Parathyroid adenoma (tissue), 2 donors: ENCODE measurements around the gene TC2N.
A peak's percentile ranks its signal among the peaks of the same experiment; 100 is the strongest.

Experiments
- H2AFZ ChIP-seq: fragments of 300-600 bp; sonication (generic); one replicate; pipeline ENCODE4 v1.7.0; 2017; ENCODE audit warnings: antibody characterized with exemption, mild to moderate bottlenecking
- H3K27ac ChIP-seq: fragments of 300-600 bp; sonication (generic); one replicate; pipeline ENCODE4 v1.7.0; 2017
- H3K27me3 ChIP-seq: fragments of 300-600 bp; sonication (generic); one replicate; pipeline ENCODE4 v1.7.0; 2017; ENCODE audit warnings: low read length; ENCODE audit not compliant: control insufficient read depth, insufficient read depth
- H3K36me3 ChIP-seq: fragments of 300-600 bp; sonication (generic); one replicate; pipeline ENCODE4 v1.7.0; 2017; ENCODE audit warnings: low read length; ENCODE audit not compliant: control insufficient read depth, insufficient read depth
- H3K4me1 ChIP-seq: fragments of 300-600 bp; sonication (generic); one replicate; pipeline ENCODE4 v1.7.0; 2017; ENCODE audit warnings: control low read depth
- H3K4me2 ChIP-seq: fragments of 300-600 bp; sonication (generic); one replicate; pipeline ENCODE4 v1.7.0; 2017; ENCODE audit warnings: low read length
- H3K4me3 ChIP-seq: fragments of 300-600 bp; sonication (generic); one replicate; pipeline ENCODE4 v1.7.0; 2017; ENCODE audit warnings: low read depth, low read length
- H3K79me2 ChIP-seq: fragments of 300-600 bp; sonication (generic); one replicate; pipeline ENCODE4 v1.7.0; 2017; ENCODE audit warnings: control low read depth
- H3K9ac ChIP-seq: fragments of 300-600 bp; sonication (generic); one replicate; pipeline ENCODE4 v1.7.0; 2017; ENCODE audit warnings: mild to moderate bottlenecking
- H3K9me3 ChIP-seq: fragments of 300-600 bp; sonication (generic); one replicate; pipeline ENCODE4 v1.7.0; 2017; ENCODE audit warnings: low read length; ENCODE audit not compliant: control insufficient read depth
- CTCF ChIP-seq: fragments of 300-600 bp; sonication (generic); IDR thresholded peaks from one replicate; pipeline ENCODE4 v1.7.0; 2017; ENCODE audit warnings: antibody characterized with exemption, mild to moderate bottlenecking
- donor health status: primary hyperparathyroidism.

The TC2N gene

GRCh38 chr14:91749868-91750267, 117.5 kb downstream of the TC2N start:
- no peaks in the 10 kb centered on the region for H3K9me3 ChIP-seq
- H3K4me2 ChIP-seq = no peak overlapping the region
- H3K27ac ChIP-seq = no peak overlapping the region
- H3K4me3 ChIP-seq = no peak overlapping the region
- peaks cover 40% of the 10 kb centered on the region for H3K4me1 ChIP-seq
- H3K27me3 ChIP-seq = no peaks in the 10 kb centered on the region
- no peaks in the 10 kb centered on the region for H3K36me3 ChIP-seq
- no peak overlapping the region for H2AFZ ChIP-seq
- no peak overlapping the region for H3K9ac ChIP-seq
- TF ChIP-seq CTCF = no peak
- no peaks in the 10 kb centered on the region for H3K79me2 ChIP-seq

GRCh38 chr14:91748049-91748448, 119.3 kb downstream of the TC2N start:
- Histone ChIP-seq H2AFZ (no peak overlapping the region), H3K4me1 (peaks cover 40% of the 10 kb centered on the region), H3K4me2 (no peak overlapping the region), H3K27ac (no peak overlapping the region), H3K9me3 (no peaks in the 10 kb centered on the region), H3K36me3 (no peaks in the 10 kb centered on the region), H3K27me3 (no peaks in the 10 kb centered on the region), H3K4me3 (no peak overlapping the region), H3K79me2 (no peaks in the 10 kb centered on the region), H3K9ac (no peak overlapping the region)
- TF ChIP-seq CTCF = no peak

DNA sequence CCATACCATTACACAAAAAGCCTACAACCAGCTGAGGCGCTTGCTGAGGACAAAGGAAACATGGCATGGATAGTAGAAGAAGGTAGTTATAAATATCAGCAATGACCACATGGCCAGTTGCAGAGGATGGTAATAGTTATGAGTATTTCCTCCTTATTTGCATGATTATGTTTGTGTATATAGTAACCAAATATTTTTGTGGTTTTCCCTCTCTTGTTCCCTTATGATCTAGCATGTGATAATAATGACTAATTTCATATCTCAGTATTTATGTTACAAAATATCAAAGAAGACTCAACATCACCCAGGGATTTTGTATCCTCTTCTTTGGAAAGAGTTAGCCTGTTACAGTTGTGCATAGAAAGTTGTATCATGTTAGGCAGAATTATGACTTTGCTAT, 122.0 kb downstream of the TC2N start:
- Histone ChIP-seq H3K4me1 (peaks cover 28% of the 10 kb centered on the region), H3K27me3 (no peaks in the 10 kb centered on the region), H3K36me3 (no peaks in the 10 kb centered on the region), H3K27ac (peak overlapping the region; percentile 17), H3K9ac (no peak overlapping the region), H3K4me2 (no peak overlapping the region), H3K9me3 (no peaks in the 10 kb centered on the region), H3K79me2 (no peaks in the 10 kb centered on the region), H2AFZ (no peak overlapping the region), H3K4me3 (no peak overlapping the region)
- no peak for TF ChIP-seq CTCF

GRCh38 chr14:91744068-91744480, 123.3 kb downstream of the TC2N start:
- Histone ChIP-seq H3K79me2 (no peaks in the 10 kb centered on the region), H3K9ac (no peak overlapping the region), H2AFZ (peak overlapping the region; percentile 55), H3K9me3 (no peaks in the 10 kb centered on the region), H3K4me1 (peaks cover 28% of the 10 kb centered on the region), H3K27me3 (no peaks in the 10 kb centered on the region), H3K27ac (peak overlapping the region; percentile 50), H3K36me3 (no peaks in the 10 kb centered on the region), H3K4me2 (no peak overlapping the region), H3K4me3 (no peak overlapping the region)
- no peak for TF ChIP-seq CTCF

DNA sequence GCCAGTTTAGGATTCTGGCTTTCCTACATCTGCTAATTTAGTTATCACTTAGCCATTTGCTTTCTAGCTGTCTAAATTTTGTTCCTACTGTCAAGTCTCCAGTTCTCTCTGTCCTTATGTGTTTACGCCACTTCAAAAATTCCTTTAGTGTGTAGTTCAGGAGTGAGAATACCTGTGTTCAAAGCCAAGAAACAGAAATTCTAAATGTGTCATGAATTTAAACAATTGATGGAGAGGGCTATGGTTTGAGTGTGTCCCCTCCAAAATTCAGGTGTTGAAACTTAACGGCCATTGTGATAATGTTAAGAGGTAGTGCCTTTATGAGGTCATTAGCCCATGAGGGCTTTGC, 124.1 kb downstream of the TC2N start:
- Histone ChIP-seq H3K79me2 (no peaks in the 10 kb centered on the region), H2AFZ (peak overlapping the region; percentile 5), H3K9ac (no peak overlapping the region), H3K36me3 (no peaks in the 10 kb centered on the region), H3K4me1 (peaks cover 36% of the 10 kb centered on the region), H3K27ac (peak overlapping the region; percentile 50), H3K4me3 (no peak overlapping the region), H3K4me2 (no peak overlapping the region), H3K9me3 (no peaks in the 10 kb centered on the region), H3K27me3 (no peaks in the 10 kb centered on the region)
- no peak for TF ChIP-seq CTCF
